Fibroblast of upper back skin (primary cell): ENCODE measurements around the gene ZCCHC14.

ENCODE experiments used
- DNase-seq: peaks from one replicate; pipeline ENCODE4 v3.0.0-alpha.2; 2013

ZCCHC14 gene

DNA sequence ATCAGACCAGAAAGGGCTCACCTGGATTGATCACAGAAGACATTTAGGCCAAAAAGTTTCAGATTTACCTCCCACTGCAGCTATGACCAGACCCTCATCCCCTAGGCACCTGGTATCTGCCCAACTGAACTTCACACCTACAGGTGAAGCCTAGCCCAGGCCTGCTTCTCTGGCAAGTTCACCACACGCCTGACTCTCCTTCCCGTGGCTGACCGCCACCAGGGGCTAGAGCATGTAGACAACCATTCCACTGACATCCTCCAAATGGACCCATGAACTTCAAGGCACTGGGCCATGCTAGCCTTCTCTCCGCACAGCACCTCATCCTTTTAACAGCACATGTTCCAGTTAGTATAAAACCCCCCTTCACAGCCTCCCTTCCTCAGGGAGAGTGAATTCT lies 18.8 kb downstream of the ZCCHC14 start:
- no peak for DNase-seq

GRCh38 chr16:87472935-87473334 lies 19.9 kb downstream of the ZCCHC14 start:
- no peak for DNase-seq

DNA sequence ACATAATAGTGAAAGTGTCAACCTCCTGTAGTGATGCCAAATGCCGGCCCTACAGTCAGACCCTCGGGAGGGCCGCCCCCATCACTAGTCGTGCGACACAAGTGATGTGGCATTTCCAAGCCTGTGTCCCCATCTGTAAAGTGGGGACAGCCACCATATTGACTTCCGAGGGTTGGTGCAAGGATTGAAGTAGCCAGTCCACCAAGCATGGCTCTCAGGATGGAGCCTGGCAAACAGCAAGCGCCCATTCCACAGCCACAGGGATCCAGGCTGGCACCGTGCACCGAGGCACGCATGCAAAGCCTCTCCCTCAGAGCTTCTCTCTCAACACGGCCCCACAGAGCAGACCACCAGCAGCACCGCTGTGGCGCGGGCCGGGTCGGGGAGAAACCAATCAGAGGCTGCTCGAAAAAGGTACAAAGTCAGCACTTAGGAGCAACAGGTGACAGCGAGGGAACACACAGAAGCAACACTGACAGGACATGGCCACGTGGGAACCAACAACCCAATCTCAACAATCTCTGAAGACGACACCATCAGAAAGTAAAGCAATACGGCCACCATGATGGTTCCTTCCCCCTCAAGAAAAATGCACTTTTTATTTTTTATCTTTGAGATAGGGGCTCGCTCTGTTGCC lies 20.6 kb downstream of the ZCCHC14 start:
- no peak for DNase-seq

DNA sequence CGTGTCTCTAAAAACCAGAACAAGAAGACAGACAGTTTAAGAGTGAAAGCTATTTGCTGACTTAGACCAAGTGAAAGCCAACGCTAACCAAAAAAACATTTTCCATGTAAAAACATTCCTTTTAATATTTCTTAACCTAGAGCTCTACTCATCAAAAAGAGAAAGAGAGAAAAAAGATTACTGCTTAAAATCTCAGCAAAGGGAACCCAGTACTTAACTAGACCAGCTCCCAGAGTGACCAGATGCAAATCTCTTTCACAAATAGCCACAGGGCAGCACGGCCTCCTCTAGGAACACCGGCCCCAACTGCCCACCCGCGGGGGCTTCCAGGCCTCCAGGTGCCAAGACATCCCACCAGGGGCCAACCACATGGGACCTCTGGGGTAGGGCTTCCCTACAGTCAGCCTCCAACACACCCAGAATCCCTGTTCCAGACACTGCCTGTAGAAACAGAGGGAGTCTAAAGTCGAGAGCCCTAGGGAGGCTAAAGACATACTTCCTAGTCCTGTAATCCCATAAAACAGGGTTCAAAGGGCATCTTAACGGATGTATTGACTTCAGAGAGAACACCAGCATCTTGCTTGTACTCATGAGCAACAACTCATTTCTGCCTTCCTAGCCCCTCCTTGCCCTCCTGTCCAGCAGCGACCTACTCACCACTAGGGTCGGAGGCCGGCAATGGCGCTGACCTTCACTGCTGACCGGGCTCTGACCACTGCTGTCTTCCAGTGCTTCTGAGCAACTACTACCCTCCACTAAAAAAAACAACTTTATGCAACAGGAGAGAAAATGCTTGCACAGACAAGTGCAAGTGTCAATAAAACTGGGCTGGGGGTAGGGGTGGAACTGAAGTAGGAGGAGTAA lies 21.3 kb downstream of the ZCCHC14 start:
- no peak for DNase-seq

GRCh38 chr16:87470332-87470731 lies 22.5 kb downstream of the ZCCHC14 start:
- DNase-seq, result no peak

GRCh38 chr16:87469169-87469568 lies 23.7 kb downstream of the ZCCHC14 start:
- DNase-seq, result no peak

DNA sequence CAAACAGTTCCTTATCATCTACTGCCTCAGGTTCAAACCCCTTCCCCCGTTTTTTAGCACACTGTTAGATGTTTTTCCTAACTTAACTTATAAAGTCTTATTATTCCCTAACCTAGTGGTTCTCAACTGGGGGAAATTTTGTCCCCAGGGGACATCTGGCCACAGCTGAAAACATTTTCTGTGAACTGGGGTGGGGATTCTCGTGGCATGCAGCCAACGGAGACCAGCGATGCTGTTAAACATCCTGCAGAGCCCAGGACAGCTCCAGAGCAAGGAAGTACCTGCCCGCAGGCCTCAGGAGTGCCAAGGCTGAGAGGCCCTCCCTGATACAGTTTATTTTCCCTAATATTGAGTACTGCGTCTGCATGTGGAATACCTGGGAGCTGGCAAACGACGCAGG lies 24.3 kb downstream of the ZCCHC14 start:
- DNase-seq, result no peak

DNA sequence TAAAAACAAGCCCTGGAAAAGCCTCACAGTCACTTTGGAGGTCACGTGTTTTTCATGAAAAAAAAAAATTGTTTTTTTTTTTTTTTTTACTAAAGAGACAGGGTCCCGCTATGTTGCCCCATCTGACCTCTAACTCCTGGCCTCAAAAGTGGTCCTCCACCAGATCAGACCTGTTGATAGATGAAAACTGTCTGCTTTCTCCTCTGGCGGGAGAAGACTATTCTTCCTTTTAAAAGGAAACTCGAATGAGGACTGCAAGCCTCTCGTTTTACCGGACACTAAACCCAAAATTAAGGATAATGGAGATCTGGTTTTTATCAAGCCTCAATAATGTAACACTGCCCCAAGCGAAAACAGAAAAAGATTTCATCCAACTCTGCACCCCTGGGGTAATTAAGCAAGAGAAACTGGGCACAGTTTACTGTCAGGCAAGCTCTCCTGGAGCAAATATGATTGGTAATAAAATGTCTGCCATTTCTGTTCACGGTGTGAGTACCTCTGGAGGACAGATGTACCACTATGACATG lies 25.8 kb downstream of the ZCCHC14 start:
- DNase-seq, result no peak

- no peak for DNase-seq
Observed at GRCh38 chr16:87465879-87466278, 26.9 kb downstream of the ZCCHC14 start.

- DNase-seq, result peak; percentile 75
Observed at GRCh38 chr16:87465306-87465705, 27.5 kb downstream of the ZCCHC14 start.

DNA sequence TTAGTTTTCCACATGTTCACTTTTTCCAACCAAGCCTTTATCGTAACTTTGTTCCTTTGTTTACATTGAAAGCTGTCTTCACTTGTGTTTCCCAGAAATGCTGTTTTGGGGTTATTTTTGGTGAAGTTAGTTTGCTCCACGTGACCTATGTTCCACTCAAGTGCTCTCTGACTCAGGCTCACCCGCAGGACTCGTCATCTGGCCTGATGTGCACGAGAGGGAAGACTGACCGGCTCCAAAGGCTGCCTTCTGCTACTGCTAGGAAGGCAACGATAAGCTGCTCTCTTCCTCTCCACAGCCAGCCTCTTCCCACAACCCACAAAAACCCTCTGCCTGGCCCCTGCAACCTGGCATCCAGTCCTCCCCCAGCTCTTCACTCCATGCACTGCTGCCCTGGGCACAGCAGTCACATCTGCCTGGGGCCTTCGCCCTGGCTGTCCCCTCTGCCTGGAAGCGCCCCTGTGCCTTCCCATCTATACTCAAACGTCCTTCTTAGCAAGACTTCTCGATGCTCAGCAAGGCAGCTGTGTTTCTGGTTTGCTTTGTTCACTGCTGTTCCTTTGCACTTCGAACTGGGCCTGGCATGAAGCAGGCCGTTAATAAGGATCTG lies 28.0 kb downstream of the ZCCHC14 start:
- DNase-seq, result peak; percentile 77

DNA sequence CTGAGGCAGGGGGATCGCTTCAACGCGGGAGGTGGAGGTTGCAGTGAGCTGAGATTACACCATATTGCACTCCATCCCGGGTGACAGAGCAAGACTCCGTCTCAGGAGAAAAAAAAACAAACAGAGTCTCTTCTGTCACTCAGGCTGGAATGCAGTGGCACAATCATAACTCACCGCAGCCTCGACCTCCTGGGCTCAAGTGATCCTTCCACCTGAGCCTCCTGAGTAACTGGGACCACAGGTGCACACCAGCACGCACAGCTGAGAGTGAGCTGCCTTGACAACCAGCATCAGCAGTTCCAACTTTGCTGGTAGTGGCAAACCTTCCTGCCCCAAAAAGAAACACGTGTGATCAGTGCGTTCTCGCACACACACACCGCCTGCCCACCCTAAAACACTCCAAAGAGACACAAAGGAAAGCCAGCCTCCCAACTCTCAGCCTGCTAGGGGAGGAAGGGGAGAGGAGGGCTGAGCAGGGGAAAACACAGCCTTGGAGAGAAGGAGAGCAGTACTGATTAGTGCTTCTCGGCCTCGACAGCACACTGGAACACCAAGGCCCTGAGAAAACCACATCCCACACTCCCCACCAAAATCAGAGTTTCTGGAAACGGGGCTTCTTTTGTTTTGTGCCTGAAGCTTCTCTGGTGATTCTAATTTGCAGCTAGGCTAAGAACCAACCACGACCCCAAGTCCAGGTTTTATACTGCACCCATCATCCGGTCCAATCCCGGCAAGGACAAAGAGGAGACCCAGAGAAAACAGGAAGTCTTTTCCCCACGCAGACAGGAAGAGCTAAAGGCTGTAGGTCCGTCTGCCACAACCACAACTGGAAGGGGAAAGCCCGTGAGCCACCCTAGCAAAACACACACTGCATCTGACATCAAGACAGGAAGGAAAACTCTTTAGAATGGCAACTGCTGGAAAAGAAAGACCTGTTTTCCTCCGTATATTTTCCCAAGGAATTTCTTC lies 28.8 kb downstream of the ZCCHC14 start:
- peak; percentile 60 for DNase-seq

GRCh38 chr16:87461466-87461991 lies 31.3 kb downstream of the ZCCHC14 start:
- no peak for DNase-seq

DNA sequence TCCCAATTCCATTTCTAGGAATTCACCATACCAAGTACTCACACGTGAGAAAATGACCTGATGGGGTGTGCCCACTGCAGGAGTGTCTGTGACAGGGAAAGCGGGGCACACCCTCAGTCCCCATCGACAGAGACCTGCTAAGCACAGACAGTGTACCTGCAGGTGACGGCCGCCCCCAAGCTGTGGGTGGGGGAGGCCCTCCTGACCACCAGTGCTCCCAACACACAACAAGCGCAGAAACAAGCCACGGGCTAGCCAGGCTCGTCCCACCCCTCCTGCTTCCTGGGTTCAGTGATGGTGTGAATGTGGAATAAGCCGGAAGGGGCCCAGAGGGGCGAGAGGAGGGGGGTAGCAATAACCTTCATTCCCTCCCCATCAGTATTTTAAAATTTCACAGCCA lies 31.9 kb downstream of the ZCCHC14 start:
- DNase-seq, result no peak

DNA sequence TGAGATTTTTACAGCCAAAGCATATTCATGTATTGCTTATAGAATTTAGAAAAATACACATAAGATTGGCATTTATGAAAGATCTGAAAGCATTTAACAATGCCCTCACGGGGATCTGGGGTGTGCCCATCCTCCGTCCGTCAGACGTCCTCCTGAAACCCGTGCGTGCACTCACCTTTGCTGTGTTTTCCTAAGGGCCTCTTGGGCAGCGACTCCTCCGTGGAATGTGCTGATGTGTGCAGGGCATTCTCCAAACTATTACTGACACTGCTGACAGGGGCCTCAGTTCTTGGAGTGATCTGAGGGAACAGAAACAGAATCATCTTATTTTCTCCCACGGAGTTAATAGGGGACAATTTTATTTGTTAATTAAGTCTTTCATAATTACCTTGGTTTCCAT lies 33.0 kb downstream of the ZCCHC14 start:
- DNase-seq, result no peak

- DNase-seq, result no peak
Observed at GRCh38 chr16:87459027-87459426, 33.8 kb downstream of the ZCCHC14 start.

- DNase-seq, result peak; percentile 23
Observed at GRCh38 chr16:87458424-87458915, 34.4 kb downstream of the ZCCHC14 start.

DNA sequence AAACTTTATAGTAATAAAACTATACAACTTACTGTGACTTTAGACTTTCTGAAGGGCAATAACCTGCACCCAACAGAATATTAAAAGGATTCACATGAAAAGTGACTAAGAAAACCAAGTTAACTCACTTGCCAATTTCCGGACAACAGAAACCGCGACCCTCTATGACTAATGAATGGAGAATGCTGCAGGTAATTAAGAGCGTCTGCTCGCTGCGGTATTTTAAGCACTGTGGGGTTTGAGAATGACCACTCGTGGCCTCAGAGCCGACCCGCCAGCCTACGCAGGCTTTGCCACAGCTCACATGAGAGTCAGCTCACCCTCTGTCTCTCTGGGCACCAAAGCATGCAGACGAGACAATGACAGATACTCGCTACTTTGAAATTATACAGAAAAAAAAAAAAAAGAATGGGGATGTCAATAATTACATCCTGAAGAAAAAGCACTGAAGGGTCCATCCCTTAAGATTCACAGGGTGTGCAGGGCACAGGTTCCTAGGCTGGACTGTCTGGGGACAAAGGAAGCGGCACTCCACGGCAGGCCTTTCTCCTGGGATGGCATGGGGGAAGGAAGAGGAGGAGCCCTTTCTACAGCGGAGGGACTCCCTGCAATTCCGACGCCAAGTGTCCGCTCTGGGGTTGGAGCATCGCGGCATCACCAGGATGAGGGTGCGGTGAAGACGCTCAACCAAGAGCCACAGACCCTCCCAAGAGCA lies 35.0 kb downstream of the ZCCHC14 start:
- peak; percentile 98 for DNase-seq

DNA sequence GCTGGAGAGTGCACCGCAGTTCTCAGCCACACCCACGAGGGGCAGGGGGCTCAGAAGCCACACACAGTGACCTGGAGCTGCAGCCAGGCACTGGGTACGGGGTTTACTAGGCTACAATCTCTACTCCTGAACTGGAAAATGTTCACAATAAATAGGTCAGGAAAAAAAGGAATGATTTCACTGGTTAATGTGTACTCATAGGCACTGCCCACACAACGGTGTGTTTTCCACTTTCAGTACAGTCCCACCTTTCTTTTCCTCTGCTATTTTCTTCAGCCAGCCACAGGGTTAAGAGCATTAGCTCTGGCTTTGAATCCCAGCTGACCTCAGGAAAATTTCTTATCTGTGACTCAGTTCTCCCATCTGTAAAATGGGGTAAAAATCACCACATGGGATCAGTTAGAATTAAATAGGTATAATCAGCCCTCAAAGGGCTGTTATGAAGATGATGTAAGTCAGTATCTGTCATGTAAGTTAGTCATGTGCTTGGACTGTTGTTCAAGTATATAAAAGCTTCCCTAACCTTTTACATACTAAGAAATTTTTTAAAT lies 35.7 kb downstream of the ZCCHC14 start:
- DNase-seq, result peak; percentile 75

- DNase-seq, result no peak
Observed at GRCh38 chr16:87454391-87454790, 38.4 kb downstream of the ZCCHC14 start.

DNA sequence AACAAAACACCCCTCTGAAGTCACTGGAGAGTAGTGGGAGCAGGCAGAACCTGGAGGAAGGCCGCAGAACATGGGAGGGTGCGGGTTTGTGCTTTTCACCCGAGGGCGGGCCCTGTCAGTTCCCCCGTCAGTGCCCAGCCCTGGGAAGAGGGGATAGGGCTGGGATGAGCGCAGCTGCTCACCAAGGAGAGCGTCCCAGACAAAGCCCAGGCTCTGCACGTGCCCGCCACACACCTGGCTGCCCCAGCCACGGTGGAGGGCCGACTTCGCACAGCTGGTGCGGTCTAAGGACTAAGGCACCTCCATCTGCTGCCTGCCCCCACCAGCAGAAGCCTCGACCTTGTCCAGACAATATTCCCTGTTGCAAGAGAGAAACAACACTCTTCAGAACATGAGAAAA lies 39.5 kb downstream of the ZCCHC14 start:
- DNase-seq, result no peak
